Measurements from ENCODE around the gene RNF130.
A peak's percentile ranks its signal among the peaks of the same experiment; 100 is the strongest.
"Not testable (repeated sequence)": the region's sequence is repeated elsewhere in the genome, so short reads cannot be mapped to it uniquely, and the experiment has no call there.

Gene RNF130

GRCh38 chr5:179960204-179960831, 111.2 kb downstream of the RNF130 start:
- no peak for DNase-seq

GRCh38 chr5:179959641-179960040, 111.9 kb downstream of the RNF130 start:
- DNase-seq = peak; percentile 11

- not testable (repeated sequence) for DNase-seq
Measured at GRCh38 chr5:179959118-179959517, 112.4 kb downstream of the RNF130 start.

- no peak for DNase-seq
Measured at GRCh38 chr5:179955630-179956029, 115.9 kb downstream of the RNF130 start.

- no peak for DNase-seq
Measured at GRCh38 chr5:179955062-179955461, 116.5 kb downstream of the RNF130 start.

- no peak for DNase-seq
Measured at GRCh38 chr5:179954434-179954833, 117.1 kb downstream of the RNF130 start.

- DNase-seq = no peak
Measured at GRCh38 chr5:179953987-179954386, 117.6 kb downstream of the RNF130 start.

GRCh38 chr5:179936976-179937681, 134.4 kb downstream of the RNF130 start:
- no peak for DNase-seq

- no peak for DNase-seq
Measured at GRCh38 chr5:179930788-179931473, 140.6 kb downstream of the RNF130 start.

GRCh38 chr5:179927824-179928223, 143.7 kb downstream of the RNF130 start:
- DNase-seq = no peak

- no peak for DNase-seq
Measured at GRCh38 chr5:179926657-179927056, 144.9 kb downstream of the RNF130 start.

- peak; percentile 47 for DNase-seq
Measured at GRCh38 chr5:179923436-179923835, 148.1 kb downstream of the RNF130 start.

- DNase-seq = no peak
Measured at GRCh38 chr5:179920175-179920574, 151.4 kb downstream of the RNF130 start.

- no peak for DNase-seq
Measured at GRCh38 chr5:179919487-179920060, 152.0 kb downstream of the RNF130 start.

- no peak for DNase-seq
Measured at GRCh38 chr5:179918742-179919486, 152.6 kb downstream of the RNF130 start.

- DNase-seq = no peak
Measured at GRCh38 chr5:179916523-179916922, 155.0 kb downstream of the RNF130 start.

- DNase-seq = no peak
Measured at GRCh38 chr5:179915406-179915935, 156.1 kb downstream of the RNF130 start.

GRCh38 chr5:179914032-179914755, 157.4 kb downstream of the RNF130 start:
- peak; percentile 29 for DNase-seq

- no peak for DNase-seq
Measured at GRCh38 chr5:179913461-179913860, 158.1 kb downstream of the RNF130 start.

GRCh38 chr5:179912951-179913350, 158.6 kb downstream of the RNF130 start:
- no peak for DNase-seq

- DNase-seq = no peak
Measured at GRCh38 chr5:179912386-179912785, 159.2 kb downstream of the RNF130 start.

GRCh38 chr5:179909224-179909623, 162.3 kb downstream of the RNF130 start:
- no peak for DNase-seq
